ENCODE measurements around the gene HDAC11. TPM values are rescaled to one million over a fixed set of nuclear protein-coding genes. Genes with fewer than 3 reads are reported as not detected.
"Not testable (repeated sequence)": the region's sequence is repeated elsewhere in the genome, so short reads cannot be mapped to it uniquely, and the experiment has no call there.

Gene HDAC11
- total RNA-seq, 1 donor: 12.1 TPM

DNA sequence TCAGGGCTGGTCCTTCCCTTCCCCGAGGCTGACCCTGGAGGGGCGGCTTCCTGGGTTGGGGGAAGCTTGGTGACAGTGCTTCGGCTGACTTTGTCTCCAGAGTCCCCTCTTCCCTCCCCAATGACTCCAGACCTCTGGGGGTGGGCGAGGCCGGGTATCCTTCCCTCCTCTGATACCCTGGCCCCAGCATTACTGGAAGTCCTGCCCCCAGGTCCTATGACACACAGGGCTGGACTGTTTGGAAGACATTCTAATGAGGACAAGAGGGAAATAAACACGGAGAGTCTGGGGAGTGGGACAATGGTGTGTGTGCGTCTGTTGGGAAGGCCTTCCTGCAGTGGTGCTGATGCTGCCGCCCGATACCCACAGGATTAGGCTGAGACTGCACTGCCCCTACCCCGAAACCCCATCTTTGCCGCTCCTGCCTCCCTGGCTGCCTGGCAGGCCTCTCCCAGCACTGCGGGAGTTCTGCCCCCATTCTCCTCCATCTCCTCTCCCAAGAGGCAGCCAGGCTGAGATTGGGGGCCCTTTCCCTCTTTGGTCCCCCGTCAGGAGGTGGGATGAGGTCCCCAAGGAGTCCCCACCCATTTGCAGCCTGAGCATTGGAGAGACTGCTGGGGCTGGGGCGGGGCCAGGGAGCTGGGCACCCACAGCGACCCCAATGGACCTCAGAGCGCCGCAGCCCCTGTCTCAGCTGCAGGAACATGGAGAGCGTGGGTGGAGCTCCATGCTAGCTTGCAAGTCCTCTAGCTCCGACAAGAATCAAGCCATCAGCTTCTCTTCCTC lies 39.1 kb downstream of the HDAC11 start:
- no peak for DNase-seq (ENCODE audit: low read depth in 2 of 3, low spot score in 2 of 3)

DNA sequence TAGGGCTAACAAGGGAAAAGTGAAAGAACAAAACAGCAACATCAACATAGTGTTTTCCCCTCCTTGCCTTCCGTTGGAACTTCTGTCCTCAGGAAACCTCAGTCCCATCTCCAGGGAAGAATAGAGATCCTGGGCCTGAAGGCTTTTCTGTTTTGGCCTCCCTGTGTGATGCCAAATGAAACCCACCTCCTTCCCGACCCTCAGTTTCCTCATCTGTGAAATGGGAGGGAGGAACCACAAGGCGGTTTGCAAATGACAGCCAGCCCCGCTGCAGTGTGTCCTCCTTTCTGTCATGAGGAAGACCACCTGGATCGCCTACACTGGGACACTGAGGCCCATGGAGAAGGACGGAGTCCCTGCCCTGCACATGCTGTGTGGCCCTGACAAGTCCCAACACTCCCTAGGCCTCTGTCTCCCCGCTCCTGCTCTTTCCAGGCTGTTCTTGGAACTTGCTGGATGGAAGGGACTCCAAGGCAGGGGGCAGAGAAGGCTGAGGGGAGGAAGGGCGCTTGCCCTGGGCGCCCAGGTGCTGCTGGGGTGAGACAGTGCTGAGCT lies 40.3 kb downstream of the HDAC11 start:
- no peak for DNase-seq (ENCODE audit: low read depth in 2 of 3, low spot score in 2 of 3)

DNA sequence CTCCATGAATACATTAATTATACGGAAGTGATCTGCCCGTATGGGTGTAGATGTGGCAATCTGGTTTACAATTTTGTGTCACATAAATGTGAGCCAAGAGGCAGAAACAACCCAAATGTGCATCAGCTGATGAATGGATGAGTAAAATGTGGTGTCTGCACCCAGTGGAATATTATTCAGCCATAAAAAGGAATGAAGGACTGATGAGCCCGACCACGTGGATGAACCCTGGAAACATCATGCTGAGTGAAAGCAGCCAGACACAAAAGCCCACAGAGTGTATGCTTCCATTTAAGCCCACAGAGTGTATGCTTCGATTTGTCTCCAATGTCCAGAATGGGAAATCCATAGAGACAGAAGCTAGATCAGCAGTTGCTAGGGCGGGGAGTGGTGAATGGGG lies 41.2 kb downstream of the HDAC11 start:
- no peak for DNase-seq (ENCODE audit: low read depth in 2 of 3, low spot score in 2 of 3)

DNA sequence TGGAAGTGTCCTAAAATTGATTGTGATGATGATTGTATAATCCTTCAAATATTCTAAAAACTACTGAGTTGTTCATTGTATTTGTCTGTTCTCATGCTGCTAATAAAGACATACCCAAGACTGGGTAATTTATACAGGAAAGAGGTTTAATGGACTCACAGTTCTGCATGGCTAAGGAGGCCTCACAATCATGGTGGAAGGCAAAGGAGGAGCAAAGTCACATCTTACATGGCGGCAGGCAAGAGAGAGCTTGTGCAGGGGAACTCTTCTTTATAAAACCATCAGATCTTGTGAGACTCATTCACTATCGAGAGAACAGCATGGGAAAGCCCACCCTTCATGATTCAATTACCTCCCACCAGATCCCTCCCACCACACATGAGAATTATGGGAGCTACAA lies 41.6 kb downstream of the HDAC11 start:
- not testable (repeated sequence) for DNase-seq (ENCODE audit: low read depth in 2 of 3, low spot score in 2 of 3)

DNA sequence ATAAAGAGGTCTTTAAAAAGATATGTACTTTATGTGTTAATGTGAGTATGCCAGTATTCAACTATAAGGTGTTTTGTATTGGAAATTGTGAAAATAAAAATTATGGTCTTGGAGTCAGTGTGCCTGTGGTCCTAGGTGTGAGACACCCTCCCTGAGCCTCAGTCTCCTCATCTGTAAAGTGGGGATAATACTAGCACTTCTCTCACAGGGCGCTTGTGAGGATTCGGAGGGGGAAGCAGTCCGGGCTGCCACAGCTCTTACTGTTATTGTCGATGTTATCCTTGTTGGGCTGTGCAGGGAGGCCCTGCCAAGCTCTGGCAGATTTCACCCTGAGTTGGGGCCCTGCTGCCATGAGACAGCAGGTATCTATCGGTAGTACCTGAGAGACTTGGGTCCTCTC lies 42.1 kb downstream of the HDAC11 start:
- DNase-seq (ENCODE audit: low read depth in 2 of 3, low spot score in 2 of 3): no peak

DNA sequence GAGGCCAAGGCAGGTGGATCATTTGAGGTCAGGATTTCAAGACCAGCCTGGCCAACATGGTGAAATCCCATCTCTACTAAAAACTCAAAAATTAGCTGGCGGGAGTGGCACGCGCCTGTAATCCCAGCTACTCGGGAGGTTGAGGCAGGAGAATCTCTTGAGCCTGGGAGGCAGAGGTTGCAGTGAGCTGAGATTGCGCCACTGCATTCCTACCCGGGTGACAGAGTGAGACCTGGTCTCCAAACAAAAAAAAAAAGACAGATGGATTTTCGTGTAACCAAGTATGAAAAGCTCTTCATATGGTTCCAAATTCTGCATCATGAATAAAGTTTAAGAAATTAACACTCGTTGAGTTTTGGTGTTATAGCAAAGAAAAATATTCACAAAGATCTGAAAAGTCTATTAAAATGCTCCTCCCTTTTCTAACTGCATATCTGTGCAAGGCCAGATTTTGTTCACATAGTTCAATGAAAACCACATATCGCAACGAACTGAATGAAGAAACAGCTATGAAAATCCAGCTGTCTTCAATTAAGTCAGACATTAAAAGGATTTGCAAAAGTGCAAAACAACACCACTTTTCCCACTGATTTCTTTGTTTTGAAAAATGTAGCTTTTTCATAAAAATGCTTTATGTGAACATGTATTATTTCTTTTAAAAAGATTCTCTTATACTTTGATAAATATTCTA lies 45.0 kb downstream of the HDAC11 start:
- DNase-seq (ENCODE audit: low read depth in 2 of 3, low spot score in 2 of 3): no peak

DNA sequence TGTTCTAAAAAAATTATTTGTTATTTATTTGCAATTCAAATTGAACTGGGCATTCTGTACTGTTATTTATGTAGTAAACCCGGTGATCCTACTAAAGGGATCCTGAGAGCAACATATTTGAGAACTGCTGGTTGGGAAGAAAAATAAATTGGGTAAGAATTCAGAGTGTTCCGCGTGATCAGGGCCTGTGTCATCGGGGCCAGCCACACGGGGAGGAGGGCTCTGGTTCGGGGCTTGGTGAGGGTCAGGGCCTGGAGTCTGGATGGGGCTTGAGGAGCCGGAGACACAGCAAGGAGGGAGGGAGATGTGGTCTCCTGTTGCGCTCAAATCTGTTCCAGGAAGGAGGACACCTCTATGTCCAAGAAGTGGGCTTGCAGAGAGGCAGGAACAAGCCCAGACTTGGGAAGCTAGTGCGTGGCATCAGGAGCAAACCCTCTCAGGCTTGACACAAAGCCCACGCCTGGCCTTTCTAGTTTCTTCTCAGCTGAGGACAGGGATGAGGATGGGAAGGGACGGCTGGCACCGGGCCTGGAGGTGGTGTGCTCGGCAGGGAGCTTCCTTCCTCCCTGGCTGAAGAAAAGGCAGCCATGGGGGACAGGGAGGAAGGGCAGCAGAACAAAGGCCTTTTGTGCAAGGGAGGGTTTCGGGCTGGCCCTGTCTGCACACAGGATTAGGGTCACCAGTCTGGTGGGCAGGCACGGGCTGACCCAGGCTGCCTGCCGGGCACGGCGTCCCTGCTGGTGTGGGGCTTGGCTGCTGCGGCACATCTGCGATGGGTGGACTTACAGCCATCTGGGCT lies 45.9 kb downstream of the HDAC11 start:
- DNase-seq (ENCODE audit: low read depth in 2 of 3, low spot score in 2 of 3): no peak

DNA sequence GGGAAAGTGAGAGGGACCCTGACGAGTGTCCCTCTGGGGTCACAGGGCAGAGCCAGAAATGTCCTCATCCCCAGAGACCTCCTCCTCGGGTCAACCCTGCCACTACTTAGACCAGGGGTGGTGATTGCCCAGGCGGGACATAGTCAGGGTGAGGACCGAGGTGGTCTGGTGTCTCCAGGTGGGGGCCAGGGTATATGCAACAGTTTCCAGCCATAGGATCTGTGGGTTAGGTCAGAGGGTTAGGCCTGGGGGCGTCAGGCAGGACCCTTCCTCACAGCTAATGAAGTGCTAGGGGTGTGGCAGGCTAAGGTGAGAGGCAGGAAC lies 46.5 kb downstream of the HDAC11 start:
- no peak for DNase-seq (ENCODE audit: low read depth in 2 of 3, low spot score in 2 of 3)

DNA sequence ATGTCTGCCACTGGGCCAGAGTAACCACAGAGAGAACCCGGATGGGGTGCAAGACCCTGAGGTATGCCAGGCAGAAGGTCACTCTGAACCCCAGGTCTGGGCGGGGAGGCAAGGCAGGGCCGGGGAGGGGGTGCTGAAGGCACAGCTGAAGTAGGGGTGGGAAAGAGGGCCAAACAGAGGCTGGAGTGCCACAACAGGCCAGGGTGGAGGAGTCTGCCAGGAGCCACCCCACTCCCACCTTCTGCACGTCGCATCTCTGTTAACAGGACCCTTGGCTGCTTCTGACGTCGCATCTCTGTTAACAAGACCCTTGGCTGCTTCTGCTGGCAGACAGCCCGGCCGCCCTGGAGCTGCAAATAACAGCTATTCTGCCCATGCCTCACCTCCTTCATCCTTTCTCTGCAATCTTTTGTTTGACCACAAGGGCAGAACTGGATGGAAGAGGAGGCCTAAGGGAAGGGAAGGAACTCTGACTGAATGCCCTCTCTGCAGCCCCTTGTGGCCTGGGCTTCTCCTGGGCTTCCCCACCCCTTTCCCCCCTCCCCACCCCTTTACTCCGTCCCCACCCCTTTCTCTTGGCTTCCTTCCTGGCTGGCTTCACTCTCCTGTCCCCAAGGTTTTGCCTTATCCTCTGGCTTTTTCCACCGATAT lies 48.2 kb downstream of the HDAC11 start:
- peak in 1 of 3 donors; percentile 48 for DNase-seq (ENCODE audit: low read depth in 2 of 3, low spot score in 2 of 3)

DNA sequence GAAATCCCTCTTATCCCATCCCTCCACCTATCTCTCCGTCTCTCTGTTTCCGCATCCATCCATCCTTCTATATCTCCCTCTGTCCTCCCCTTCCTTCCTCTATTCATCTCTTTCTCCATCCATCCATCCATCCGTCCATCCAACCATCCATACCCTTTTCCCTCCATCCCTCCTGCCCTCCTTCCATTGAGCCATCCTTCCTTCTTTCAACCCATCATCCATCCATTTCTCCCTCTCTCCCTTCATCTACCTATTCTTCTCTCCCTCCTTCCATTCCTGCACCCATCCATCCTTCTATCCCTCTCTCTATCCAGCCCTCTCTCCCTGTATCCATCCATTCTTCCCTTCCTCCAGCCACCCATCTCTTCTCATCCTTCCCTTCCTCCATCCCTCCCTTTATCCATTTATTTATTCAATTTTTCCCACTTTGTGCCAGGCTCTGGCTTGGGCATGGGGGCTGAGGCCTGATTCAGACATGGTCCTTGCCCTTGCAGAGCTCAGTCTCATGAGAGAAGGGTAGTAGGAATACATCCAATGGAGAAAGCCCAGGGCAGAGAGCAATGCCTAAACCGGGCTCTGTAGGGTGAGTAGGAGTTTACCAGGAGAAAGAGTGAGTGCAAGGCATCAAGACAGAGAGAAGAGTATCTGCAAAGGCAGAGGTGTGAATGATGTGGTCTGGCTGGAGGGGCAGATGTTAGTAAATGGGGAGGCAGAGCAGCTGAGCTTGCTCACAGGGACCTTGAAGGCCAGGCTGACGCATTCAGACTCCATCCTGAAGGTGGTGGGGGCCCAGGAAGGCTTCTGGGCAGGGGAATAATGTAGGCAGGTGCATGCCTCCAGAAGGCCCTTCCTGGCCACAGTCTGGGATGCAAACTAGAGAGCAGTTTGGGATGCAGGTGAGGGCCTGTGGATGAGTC lies 49.3 kb downstream of the HDAC11 start:
- no peak for DNase-seq (ENCODE audit: low read depth in 2 of 3, low spot score in 2 of 3)

DNA sequence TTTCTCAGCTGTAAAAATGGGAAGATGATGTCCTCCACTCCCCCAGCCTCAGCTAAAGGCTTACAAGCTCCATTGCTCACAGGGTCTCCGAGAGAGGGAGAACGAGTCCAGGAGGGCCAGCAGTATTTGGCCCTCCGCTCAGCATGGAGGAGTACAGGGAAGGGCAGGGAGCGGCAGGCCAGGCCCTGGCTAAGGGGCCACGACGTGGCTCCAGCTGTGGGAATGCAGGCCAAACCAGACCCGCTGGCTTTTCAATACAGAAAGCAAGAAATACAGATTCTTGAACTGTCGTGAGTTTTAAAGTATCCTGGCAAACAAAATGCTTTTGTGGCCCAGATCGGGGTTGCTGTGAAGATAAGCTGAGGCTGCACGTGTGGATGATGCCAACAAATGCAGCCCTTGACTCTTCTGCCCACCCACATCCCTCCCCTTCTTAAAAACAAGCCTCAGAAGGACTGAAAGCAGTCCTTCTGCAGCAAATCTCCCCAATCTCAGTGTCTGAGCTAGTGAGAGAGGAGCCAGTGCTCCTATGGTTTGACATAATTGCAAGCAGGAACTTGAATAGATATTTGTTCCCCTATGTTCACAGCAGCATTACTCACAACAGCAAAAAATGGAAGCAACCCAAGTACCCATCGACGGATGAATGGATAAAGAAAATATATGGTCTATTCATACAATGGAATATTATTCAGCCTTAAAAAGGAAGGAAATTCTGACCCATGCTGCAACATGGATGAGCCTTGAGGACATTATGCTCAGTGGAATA lies 50.3 kb downstream of the HDAC11 start:
- no peak for DNase-seq (ENCODE audit: low read depth in 2 of 3, low spot score in 2 of 3)

DNA sequence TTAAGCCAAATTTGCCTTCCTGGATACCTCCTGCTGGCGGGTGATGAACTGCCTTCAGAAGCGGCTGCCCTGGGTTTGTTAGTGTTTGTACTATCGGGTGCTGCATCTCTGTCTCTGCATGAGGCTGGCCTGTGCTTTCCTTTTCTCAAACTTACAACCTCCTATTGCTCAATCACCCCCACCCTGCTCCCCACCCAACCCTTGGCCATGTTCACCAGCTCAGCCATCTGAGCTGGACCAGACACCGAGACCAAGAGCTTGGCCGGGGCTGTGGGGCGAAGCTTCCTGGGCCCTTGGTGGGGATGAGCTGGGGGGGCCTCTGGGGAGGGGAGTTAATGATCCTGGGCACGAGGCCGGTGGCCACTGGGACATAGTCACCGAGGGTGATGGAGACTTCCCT lies 52.0 kb downstream of the HDAC11 start:
- DNase-seq (ENCODE audit: low read depth in 2 of 3, low spot score in 2 of 3): no peak

DNA sequence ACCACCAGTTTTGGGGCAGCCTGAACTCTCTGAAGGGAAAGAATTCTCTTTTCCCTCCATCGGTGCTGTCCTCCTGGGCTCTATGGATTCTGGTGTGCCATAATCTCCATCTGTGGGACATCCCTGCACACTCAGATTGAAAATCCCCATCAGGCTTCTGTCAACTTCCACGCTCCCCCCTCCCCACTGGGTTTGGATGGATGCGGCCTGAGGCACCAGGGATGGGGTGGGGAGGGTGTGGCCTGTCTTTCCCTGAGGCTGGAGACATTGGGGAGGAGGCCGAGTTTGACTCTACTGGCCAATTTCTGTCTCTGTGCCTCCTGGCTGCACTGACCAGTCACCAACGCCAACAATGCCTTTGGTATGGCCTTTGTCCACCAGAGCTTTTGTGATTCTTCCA lies 52.5 kb downstream of the HDAC11 start:
- DNase-seq (ENCODE audit: low read depth in 2 of 3, low spot score in 2 of 3): no peak

DNA sequence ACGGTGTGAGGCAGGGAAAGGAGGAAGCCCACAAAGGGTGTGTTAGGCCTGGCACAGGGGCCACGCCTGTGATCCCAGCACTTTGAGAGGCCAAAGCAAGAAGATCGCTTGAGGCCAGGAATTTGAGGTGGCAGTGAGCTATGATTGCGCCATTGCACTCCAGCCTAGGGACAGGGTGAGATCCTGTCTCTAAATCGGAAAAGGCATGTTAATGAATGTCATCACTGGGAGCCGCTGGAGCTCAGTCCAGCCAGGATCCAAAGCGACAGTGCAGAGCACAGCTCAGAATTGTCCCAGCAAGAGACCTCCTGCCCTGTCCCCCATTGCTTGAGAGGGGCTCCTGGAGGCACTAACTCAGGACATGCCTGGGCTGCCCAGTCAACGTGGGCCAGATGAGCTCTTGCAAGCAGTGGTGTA lies 53.8 kb downstream of the HDAC11 start:
- no peak for DNase-seq (ENCODE audit: low read depth in 2 of 3, low spot score in 2 of 3)

DNA sequence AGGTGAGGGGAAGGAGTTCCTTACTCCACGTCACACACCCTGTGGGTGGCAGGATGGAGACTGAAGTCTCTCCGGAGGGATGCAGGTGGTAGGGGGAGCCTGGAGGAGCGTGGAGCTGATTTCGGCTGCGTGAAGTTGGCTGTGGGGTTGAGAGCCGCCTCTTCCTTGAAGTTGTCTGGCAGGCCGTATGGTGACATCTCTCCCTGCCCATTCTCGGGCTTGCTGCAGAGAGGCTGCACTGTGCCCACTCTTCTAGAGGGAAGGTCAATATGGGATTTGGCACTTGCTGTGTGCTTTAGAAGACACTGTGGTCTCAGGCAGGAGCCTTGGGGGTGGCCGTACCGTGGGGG lies 55.4 kb downstream of the HDAC11 start:
- DNase-seq (ENCODE audit: low read depth in 2 of 3, low spot score in 2 of 3): no peak

DNA sequence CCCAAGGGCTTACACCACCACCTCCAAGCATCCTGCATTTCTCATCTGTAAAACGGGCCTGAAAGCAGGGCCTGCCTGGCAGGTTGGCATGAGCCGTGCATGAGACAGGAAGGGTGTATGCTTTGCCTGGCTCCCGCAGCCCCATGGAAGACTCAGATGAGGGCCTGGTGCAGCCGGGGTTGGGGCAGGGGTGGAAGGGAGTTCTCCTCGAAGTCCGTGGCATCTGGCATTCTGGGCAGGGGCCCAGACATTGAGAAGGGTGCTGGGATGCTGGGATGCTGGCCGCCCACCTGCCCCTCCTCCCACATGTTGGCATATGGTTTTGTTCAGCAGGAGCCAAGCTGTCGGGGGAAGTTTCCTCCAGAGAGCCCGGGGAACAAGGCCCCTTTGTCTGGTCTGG lies 55.8 kb downstream of the HDAC11 start:
- no peak for DNase-seq (ENCODE audit: low read depth in 2 of 3, low spot score in 2 of 3)

DNA sequence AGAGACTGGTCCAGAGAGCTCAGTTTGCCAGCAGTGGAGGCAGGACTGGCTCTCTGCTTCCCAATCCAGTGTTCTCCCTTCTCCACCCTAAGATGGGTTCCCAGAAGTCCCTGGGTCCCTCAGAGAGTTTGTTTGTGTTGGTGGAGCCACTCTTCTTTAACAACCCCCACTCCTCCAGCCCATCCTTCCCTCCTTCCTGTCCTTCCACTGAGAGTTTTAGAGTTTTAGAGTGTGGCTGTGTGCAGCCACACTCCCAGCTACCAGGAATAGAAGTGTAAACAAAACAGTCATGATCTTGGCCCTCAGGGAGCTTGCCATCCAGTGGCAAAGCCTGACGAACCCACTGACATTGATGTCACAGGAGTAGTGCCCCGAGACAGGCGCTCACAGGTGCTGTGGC lies 56.3 kb downstream of the HDAC11 start:
- no peak for DNase-seq (ENCODE audit: low read depth in 2 of 3, low spot score in 2 of 3)

DNA sequence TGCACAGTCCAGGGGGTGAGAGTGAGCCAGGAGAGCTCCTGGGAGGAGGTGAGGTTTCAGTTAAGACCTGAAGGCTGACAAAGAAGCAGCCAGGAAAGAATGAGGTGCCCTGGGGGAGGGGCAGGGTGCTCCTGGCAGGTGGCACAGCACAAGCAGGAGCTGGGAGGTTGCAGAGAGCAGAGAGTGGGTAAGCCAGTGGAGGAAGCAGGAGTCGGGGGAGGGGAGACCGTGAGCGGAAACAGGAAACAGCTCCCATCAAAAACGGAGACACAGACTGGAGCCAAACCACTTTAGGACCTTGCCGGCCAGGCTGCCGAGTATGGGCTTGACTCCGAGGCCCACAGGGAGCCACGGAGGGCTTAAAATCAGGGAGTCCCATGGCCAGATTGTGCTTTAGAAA lies 56.7 kb downstream of the HDAC11 start:
- no peak for DNase-seq (ENCODE audit: low read depth in 2 of 3, low spot score in 2 of 3)

DNA sequence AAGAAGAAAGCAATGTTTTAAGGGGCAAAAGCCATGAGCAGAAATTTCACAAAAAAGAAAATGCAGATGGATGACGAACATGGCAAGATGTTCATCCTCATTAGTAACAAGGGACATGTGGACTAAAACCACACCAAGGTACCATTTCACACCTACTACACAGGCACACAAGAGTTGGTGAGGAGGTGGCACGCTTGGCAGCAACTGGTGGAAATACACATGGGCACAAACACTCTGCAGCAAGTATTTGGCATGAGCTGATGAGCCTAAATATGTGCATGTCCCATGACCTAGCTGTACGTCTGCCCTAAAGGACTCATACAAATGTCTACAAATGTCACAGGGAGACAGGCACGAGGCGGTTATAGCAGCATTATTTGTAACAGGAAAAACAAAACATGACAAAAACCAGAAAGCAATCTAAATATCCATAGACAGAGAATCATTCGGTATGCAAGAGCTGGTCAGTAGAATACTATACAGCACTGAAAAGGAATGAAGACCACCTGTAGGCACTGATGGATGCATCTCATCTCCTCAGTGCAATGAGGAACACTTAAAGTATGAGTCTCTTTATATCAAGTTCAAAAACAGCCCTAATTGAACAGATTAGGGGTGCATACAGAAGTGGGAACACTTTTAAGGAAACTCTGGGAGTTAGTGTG lies 57.3 kb downstream of the HDAC11 start:
- no peak for DNase-seq (ENCODE audit: low read depth in 2 of 3, low spot score in 2 of 3)

Data from hematopoietic multipotent progenitor cell (in vitro differentiated cells).